ENCODE results near the gene CDK9.

CDK9 gene

DNA sequence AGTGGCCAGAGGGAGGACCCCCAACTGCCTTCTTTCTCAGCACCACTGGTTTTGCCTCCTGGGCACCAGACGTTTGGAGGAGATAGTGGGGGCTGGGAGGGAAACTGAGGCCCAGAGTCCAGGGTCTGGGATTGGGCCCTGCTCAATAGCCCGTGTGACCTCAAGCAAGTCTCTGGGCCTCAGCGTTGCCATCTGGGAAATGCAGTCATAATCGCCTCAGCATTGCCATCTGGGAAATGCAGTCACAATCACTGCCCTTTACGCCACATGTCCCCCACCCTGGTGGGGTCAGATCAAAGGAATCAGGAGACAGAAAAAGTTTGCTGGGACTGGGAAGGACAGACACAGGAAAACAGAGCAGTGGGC lies 8.9 kb upstream of the CDK9 start:
- no CpG with 5 or more reads among the region's 5 CpGs for WGBS, 2 donors (ENCODE audit: extremely low coverage in 2 of 2, insufficient read length in 2 of 2, insufficient replicate concordance in 1 of 2)
- Histone ChIP-seq H3K36me3 (replicated peaks in 1 of 2; ENCODE audit: control insufficient read depth in 2 of 2, insufficient read depth in 2 of 2, low read length in 2 of 2) (no peaks in the 10 kb centered on the region), H3K4ac (ENCODE audit: low read length) (no peak overlapping the region), H3K9me3 (replicated peaks in 1 of 2; ENCODE audit: control insufficient read depth in 2 of 2, insufficient read depth in 1 of 2, low read depth in 1 of 2, low read length in 2 of 2) (no peaks in the 10 kb centered on the region), H2BK12ac (ENCODE audit: low read length) (no peak overlapping the region), H3K4me2 (ENCODE audit: insufficient read depth, low read length, poor library complexity, severe bottlenecking) (no peak overlapping the region), H3K9ac (ENCODE audit: low read depth, low read length, poor library complexity) (no peak overlapping the region), H4K91ac (ENCODE audit: low read depth, low read length, poor library complexity) (peak overlapping the region; percentile 22), H3K14ac (ENCODE audit: low read length) (peak overlapping the region; percentile 85), H3K27ac (replicated peaks; ENCODE audit: low read length) (no peak overlapping the region), H2AFZ (ENCODE audit: low read length) (peak overlapping the region; percentile 70), H3K23ac (ENCODE audit: low read depth, low read length, poor library complexity) (no peak overlapping the region), H3K79me1 (ENCODE audit: low read depth, low read length) (no peaks in the 10 kb centered on the region), H2BK15ac (ENCODE audit: low read length) (peak overlapping the region; percentile 40), H3K4me1 (ENCODE audit: control insufficient read depth in 2 of 2, insufficient read depth in 1 of 2, low read depth in 1 of 2, low read length in 2 of 2) (peaks cover 10 to 15% of the 10 kb centered on the region in 2 donors), H3K27me3 (ENCODE audit: control insufficient read depth in 3 of 3, insufficient read depth in 3 of 3, low read depth in 1 of 3, low read length in 3 of 3) (peaks cover 0 to 18% (median 0%) of the 10 kb centered on the region in 3 experiments), H2AK5ac (ENCODE audit: low read depth, low read length) (no peak overlapping the region), H2BK5ac (ENCODE audit: low read length) (no peak overlapping the region), H2BK120ac (ENCODE audit: low read depth, low read length) (no peak overlapping the region), H3K18ac (ENCODE audit: low read length) (no peak overlapping the region), H4K8ac (ENCODE audit: low read depth, low read length) (no peak overlapping the region), H3K4me3 (ENCODE audit: low read length in 2 of 2) (no peak overlapping the region)
- no peak for DNase-seq (ENCODE audit: low spot score)

DNA sequence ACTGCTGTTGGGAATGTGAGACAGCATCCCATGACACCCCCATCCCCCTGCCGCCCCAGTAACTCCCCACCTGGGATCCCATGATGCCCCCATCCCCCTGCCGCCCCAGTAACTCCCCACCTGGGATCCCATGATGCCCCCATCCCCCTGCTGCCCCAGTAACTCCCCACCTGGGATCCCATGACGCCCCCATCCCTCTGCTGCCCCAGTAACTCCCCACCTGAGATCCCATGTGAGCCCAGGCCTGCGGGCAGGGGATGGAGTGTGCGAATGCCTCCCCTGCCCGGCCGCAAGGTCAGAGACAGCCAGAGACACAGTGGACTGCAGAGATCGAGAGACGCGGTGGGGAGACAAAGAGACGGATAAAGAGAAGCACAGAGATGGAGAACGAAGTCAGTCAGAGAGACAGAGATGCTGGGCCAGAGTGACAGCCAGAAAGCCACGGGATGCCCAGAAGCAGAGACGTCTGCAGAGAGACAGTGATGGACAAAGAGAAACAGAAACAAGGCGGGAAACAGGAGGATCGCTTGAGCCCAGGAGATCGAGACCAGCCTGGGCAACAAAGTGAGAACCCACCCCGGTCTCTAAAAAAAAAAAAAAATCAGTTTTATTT lies 8.4 kb upstream of the CDK9 start:
- Histone ChIP-seq H2AFZ (ENCODE audit: low read length) (no peak overlapping the region), H3K18ac (ENCODE audit: low read length) (no peak overlapping the region), H2BK120ac (ENCODE audit: low read depth, low read length) (no peak overlapping the region), H3K27me3 (ENCODE audit: control insufficient read depth in 3 of 3, insufficient read depth in 3 of 3, low read depth in 1 of 3, low read length in 3 of 3) (peaks cover 0 to 21% (median 0%) of the 10 kb centered on the region in 3 experiments), H2AK5ac (ENCODE audit: low read depth, low read length) (no peak overlapping the region), H4K91ac (ENCODE audit: low read depth, low read length, poor library complexity) (no peak overlapping the region), H2BK12ac (ENCODE audit: low read length) (no peak overlapping the region), H3K79me1 (ENCODE audit: low read depth, low read length) (no peaks in the 10 kb centered on the region), H3K9me3 (replicated peaks in 1 of 2; ENCODE audit: control insufficient read depth in 2 of 2, insufficient read depth in 1 of 2, low read depth in 1 of 2, low read length in 2 of 2) (no peaks in the 10 kb centered on the region), H3K4me2 (ENCODE audit: insufficient read depth, low read length, poor library complexity, severe bottlenecking) (no peak overlapping the region), H3K14ac (ENCODE audit: low read length) (no peak overlapping the region), H3K27ac (replicated peaks; ENCODE audit: low read length) (no peak overlapping the region), H3K4me3 (ENCODE audit: low read length in 2 of 2) (no peak overlapping the region), H3K36me3 (replicated peaks in 1 of 2; ENCODE audit: control insufficient read depth in 2 of 2, insufficient read depth in 2 of 2, low read length in 2 of 2) (no peaks in the 10 kb centered on the region), H3K9ac (ENCODE audit: low read depth, low read length, poor library complexity) (no peak overlapping the region), H3K4me1 (ENCODE audit: control insufficient read depth in 2 of 2, insufficient read depth in 1 of 2, low read depth in 1 of 2, low read length in 2 of 2) (peaks cover 9 to 15% of the 10 kb centered on the region in 2 donors), H2BK5ac (ENCODE audit: low read length) (no peak overlapping the region), H3K23ac (ENCODE audit: low read depth, low read length, poor library complexity) (no peak overlapping the region), H2BK15ac (ENCODE audit: low read length) (no peak overlapping the region), H4K8ac (ENCODE audit: low read depth, low read length) (no peak overlapping the region), H3K4ac (ENCODE audit: low read length) (no peak overlapping the region)
- DNase-seq (ENCODE audit: low spot score) = no peak
- no CpG with 5 or more reads among the region's 18 CpGs for WGBS, 2 donors (ENCODE audit: extremely low coverage in 2 of 2, insufficient read length in 2 of 2, insufficient replicate concordance in 1 of 2)

DNA sequence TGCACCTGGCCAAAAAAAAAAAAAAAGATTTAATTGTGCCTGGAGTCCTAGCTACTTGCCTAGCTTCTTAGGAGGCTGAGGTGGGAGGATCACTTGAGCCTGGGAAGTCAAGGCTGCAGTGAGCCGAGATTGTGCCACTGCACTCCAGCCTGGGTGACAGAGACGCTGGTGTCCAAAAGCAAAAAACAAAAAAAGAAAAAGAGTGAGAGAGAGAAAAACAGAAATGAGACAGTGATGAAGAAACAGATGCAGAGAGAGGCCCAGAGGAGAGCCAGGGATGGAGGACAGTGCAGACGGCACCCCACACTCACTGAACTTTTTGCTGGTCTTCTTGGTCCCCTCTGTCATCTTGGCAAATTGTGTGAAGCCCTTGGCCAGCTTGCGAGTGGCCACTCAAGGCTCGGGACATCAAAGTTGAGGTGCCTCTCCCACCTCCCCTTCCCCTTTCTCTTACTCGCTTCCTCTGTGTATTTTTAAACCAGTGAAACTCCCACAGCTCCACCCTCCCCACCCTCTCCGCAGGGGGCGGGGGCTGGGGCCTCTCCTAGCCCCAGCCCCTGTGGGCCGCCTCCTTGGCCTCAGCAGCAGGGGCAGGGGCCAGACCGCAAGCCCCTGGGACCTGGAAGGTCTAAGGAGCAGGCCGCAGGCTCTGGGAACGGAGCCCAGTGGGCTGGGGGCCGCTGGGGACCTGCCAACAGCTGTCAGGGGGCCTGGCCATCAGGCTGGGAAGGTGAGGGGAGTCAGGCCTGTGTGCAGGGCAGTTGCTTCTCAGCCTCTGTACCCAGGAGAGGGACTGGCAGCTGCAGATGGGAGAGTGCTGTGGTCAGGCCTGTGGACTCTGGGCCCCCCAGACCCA lies 7.3 kb upstream of the CDK9 start, which contains the start of gene SH2D3C:
Gene SH2D3C (minus strand): TSS at position 387 of the 856 bp plus-strand sequence. CDS start 39 bp downstream, at position 348.
- H3K4me3 ChIP-seq (ENCODE audit: low read length in 2 of 2) = peak within 1 kb of the TSS in 1 of 2 donors; percentile 39
- H3K36me3 ChIP-seq (replicated peaks in 1 of 2; ENCODE audit: control insufficient read depth in 2 of 2, insufficient read depth in 2 of 2, low read length in 2 of 2) = no peaks in the 10 kb centered on the region
- H4K91ac ChIP-seq (ENCODE audit: low read depth, low read length, poor library complexity) = peak within 1 kb of the TSS; percentile 77
- no peak within 1 kb of the TSS for H3K4ac ChIP-seq (ENCODE audit: low read length)
- H3K23ac ChIP-seq (ENCODE audit: low read depth, low read length, poor library complexity) = peak within 1 kb of the TSS; percentile 27
- H2BK12ac ChIP-seq (ENCODE audit: low read length) = peak within 1 kb of the TSS; percentile 69
- no peak for DNase-seq (ENCODE audit: low spot score)
- no peaks in the 10 kb centered on the region for H3K79me1 ChIP-seq (ENCODE audit: low read depth, low read length)
- WGBS, 2 donors (ENCODE audit: extremely low coverage in 2 of 2, insufficient read length in 2 of 2, insufficient replicate concordance in 1 of 2) = no CpG with 5 or more reads among the region's 13 CpGs
- H3K9ac ChIP-seq (ENCODE audit: low read depth, low read length, poor library complexity) = peak within 1 kb of the TSS; percentile 45
- peak within 1 kb of the TSS; percentile 47 for H2BK5ac ChIP-seq (ENCODE audit: low read length)
- peak within 1 kb of the TSS; percentile 0 for H2BK15ac ChIP-seq (ENCODE audit: low read length)
- no peak within 1 kb of the TSS for H3K14ac ChIP-seq (ENCODE audit: low read length)
- H4K8ac ChIP-seq (ENCODE audit: low read depth, low read length) = no peak within 1 kb of the TSS
- H2BK120ac ChIP-seq (ENCODE audit: low read depth, low read length) = no peak within 1 kb of the TSS
- peak within 1 kb of the TSS; percentile 40 for H2AFZ ChIP-seq (ENCODE audit: low read length)
- H3K27me3 ChIP-seq (ENCODE audit: control insufficient read depth in 3 of 3, insufficient read depth in 3 of 3, low read depth in 1 of 3, low read length in 3 of 3) = peaks cover 0 to 29% (median 0%) of the 10 kb centered on the region in 3 experiments
- H3K4me2 ChIP-seq (ENCODE audit: insufficient read depth, low read length, poor library complexity, severe bottlenecking) = no peak within 1 kb of the TSS
- H2AK5ac ChIP-seq (ENCODE audit: low read depth, low read length) = peak within 1 kb of the TSS; percentile 73
- no peaks in the 10 kb centered on the region for H3K9me3 ChIP-seq (replicated peaks in 1 of 2; ENCODE audit: control insufficient read depth in 2 of 2, insufficient read depth in 1 of 2, low read depth in 1 of 2, low read length in 2 of 2)
- H3K4me1 ChIP-seq (ENCODE audit: control insufficient read depth in 2 of 2, insufficient read depth in 1 of 2, low read depth in 1 of 2, low read length in 2 of 2) = peaks cover 9 to 19% of the 10 kb centered on the region in 2 donors
- peak within 1 kb of the TSS; percentile 76 for H3K18ac ChIP-seq (ENCODE audit: low read length)
- no peak within 1 kb of the TSS for H3K27ac ChIP-seq (replicated peaks; ENCODE audit: low read length)
